IPS-18a (cell line): ENCODE data around the gene PTPRH.
"Not testable (repeated sequence)": the region's sequence is repeated elsewhere in the genome, so short reads cannot be mapped to it uniquely, and the experiment has no call there.

Source experiments
- H3K27ac ChIP-seq: one replicate; pipeline ENCODE4 v1.5.1; 2013; ENCODE audit warnings: low read length
- H3K27me3 ChIP-seq: one replicate; pipeline ENCODE4 v1.6.1; 2013; ENCODE audit warnings: mild to moderate bottlenecking, low read length; ENCODE audit not compliant: control insufficient read depth, insufficient read depth
- H3K36me3 ChIP-seq: one replicate; pipeline ENCODE4 v1.6.1; 2013; ENCODE audit warnings: low read depth, low read length; ENCODE audit not compliant: control insufficient read depth
- H3K4me1 ChIP-seq: one replicate; pipeline ENCODE4 v1.6.1; 2013; ENCODE audit warnings: low read depth, low read length; ENCODE audit not compliant: control insufficient read depth
- H3K4me3 ChIP-seq: one replicate; pipeline ENCODE4 v1.5.1; 2013; ENCODE audit warnings: low read length
- H3K9ac ChIP-seq: one replicate; pipeline ENCODE4 v1.6.1; 2013; ENCODE audit warnings: mild to moderate bottlenecking, low read length, moderate library complexity
- H3K9me3 ChIP-seq: one replicate; pipeline ENCODE4 v1.6.1; 2013; ENCODE audit warnings: low read depth, low read length; ENCODE audit not compliant: control insufficient read depth

PTPRH gene

GRCh38 chr19:55229145-55229788 lies 20.0 kb upstream of the PTPRH start:
- H3K4me1 ChIP-seq = no peaks in the 10 kb centered on the region
- H3K36me3 ChIP-seq = peaks cover 10% of the 10 kb centered on the region
- H3K27ac ChIP-seq = no peak overlapping the region

GRCh38 chr19:55228403-55229031 lies 19.2 kb upstream of the PTPRH start, which contains the start of gene TMEM86B:
Gene TMEM86B, minus strand, starts transcription at chr19:55228763. Its CDS starts 22 bp downstream, at chr19:55228741.
- no peaks in the 10 kb centered on the region for H3K27me3 ChIP-seq
- H3K36me3 ChIP-seq = peaks cover 9% of the 10 kb centered on the region
- no peaks in the 10 kb centered on the region for H3K9me3 ChIP-seq
- H3K27ac ChIP-seq = no peak within 1 kb of the TSS
- H3K9ac ChIP-seq = no peak within 1 kb of the TSS
- no peaks in the 10 kb centered on the region for H3K4me1 ChIP-seq
- no peak within 1 kb of the TSS for H3K4me3 ChIP-seq

More at GRCh38 chr19:55229145-55229788, 20.0 kb upstream of the PTPRH start:
- no peak overlapping the region for H3K4me3 ChIP-seq
- H3K9me3 ChIP-seq = no peaks in the 10 kb centered on the region
- no peak overlapping the region for H3K9ac ChIP-seq
- no peaks in the 10 kb centered on the region for H3K27me3 ChIP-seq

GRCh38 chr19:55228015-55228391 lies 18.7 kb upstream of the PTPRH start:
- Histone ChIP-seq H3K4me3 (no peak overlapping the region), H3K9me3 (no peaks in the 10 kb centered on the region), H3K4me1 (no peaks in the 10 kb centered on the region), H3K27ac (no peak overlapping the region), H3K36me3 (peaks cover 9% of the 10 kb centered on the region), H3K9ac (no peak overlapping the region), H3K27me3 (no peaks in the 10 kb centered on the region)

- peaks cover 5% of the 10 kb centered on the region for H3K36me3 ChIP-seq
- H3K4me1 ChIP-seq = no peaks in the 10 kb centered on the region
- no peak overlapping the region for H3K9ac ChIP-seq
- no peaks in the 10 kb centered on the region for H3K9me3 ChIP-seq
- H3K27me3 ChIP-seq = no peaks in the 10 kb centered on the region
- H3K4me3 ChIP-seq = no peak overlapping the region
- H3K27ac ChIP-seq = no peak overlapping the region
These were observed 18.1 kb upstream of the PTPRH start for GRCh38 chr19:55227241-55228014.

- H3K36me3 ChIP-seq = peaks cover 5% of the 10 kb centered on the region
- H3K9me3 ChIP-seq = no peaks in the 10 kb centered on the region
- no peak overlapping the region for H3K9ac ChIP-seq
- H3K27me3 ChIP-seq = no peaks in the 10 kb centered on the region
- no peaks in the 10 kb centered on the region for H3K4me1 ChIP-seq
- H3K27ac ChIP-seq = no peak overlapping the region
- no peak overlapping the region for H3K4me3 ChIP-seq
These were observed 17.5 kb upstream of the PTPRH start for GRCh38 chr19:55226788-55227187.

GRCh38 chr19:55226273-55226672 lies 17.0 kb upstream of the PTPRH start:
- Histone ChIP-seq H3K4me1 (no peaks in the 10 kb centered on the region), H3K27ac (no peak overlapping the region), H3K9me3 (no peaks in the 10 kb centered on the region), H3K4me3 (no peak overlapping the region), H3K36me3 (peaks cover 5% of the 10 kb centered on the region), H3K9ac (no peak overlapping the region), H3K27me3 (no peaks in the 10 kb centered on the region)

GRCh38 chr19:55225415-55225958 lies 16.2 kb upstream of the PTPRH start:
- no peak overlapping the region for H3K9ac ChIP-seq
- H3K36me3 ChIP-seq = no peaks in the 10 kb centered on the region
- no peaks in the 10 kb centered on the region for H3K27me3 ChIP-seq

GRCh38 chr19:55224679-55225414 lies 15.5 kb upstream of the PTPRH start:
- H3K27ac ChIP-seq, H3K9ac ChIP-seq, H3K4me3 ChIP-seq, H3K4me1 ChIP-seq, H3K27me3 ChIP-seq, H3K9me3 ChIP-seq, H3K36me3 ChIP-seq: not testable (repeated sequence)

More at GRCh38 chr19:55225415-55225958, 16.2 kb upstream of the PTPRH start:
- Histone ChIP-seq H3K9me3 (no peaks in the 10 kb centered on the region), H3K4me3 (no peak overlapping the region), H3K4me1 (no peaks in the 10 kb centered on the region), H3K27ac (no peak overlapping the region)

- H3K9me3 ChIP-seq = no peaks in the 10 kb centered on the region
- no peak overlapping the region for H3K9ac ChIP-seq
- H3K4me1 ChIP-seq = no peaks in the 10 kb centered on the region
- no peak overlapping the region for H3K4me3 ChIP-seq
- H3K27me3 ChIP-seq = no peaks in the 10 kb centered on the region
- no peak overlapping the region for H3K27ac ChIP-seq
- H3K36me3 ChIP-seq = no peaks in the 10 kb centered on the region
These were observed 14.9 kb upstream of the PTPRH start for GRCh38 chr19:55224038-55224665.

- H3K9ac ChIP-seq = no peak overlapping the region
These were observed 14.2 kb upstream of the PTPRH start for GRCh38 chr19:55223291-55224037.

More at GRCh38 chr19:55223291-55224037, 14.2 kb upstream of the PTPRH start:
- no peak overlapping the region for H3K27ac ChIP-seq
- H3K36me3 ChIP-seq = no peaks in the 10 kb centered on the region
- no peaks in the 10 kb centered on the region for H3K4me1 ChIP-seq
- no peaks in the 10 kb centered on the region for H3K27me3 ChIP-seq
- H3K4me3 ChIP-seq = no peak overlapping the region
- H3K9me3 ChIP-seq = no peaks in the 10 kb centered on the region
